Measurements from ENCODE around the gene BRD8. TPM values are rescaled to one million over a fixed set of nuclear protein-coding genes. Genes with fewer than 3 reads are reported as not detected.

BRD8 gene
- total and polyA plus RNA-seq, 10 of the 15 experiments (the other 5 are each of a cell fraction or from before 2014, with no cell fraction given): 28.1 to 78.5 (median 44.5) TPM

GRCh38 chr5:138182808-138183207, 4.4 kb upstream of the BRD8 start (continued):
- no peak for TF ChIP-seq PRDM15 (CRISPR knock-in tag; IDR thresholded peaks at IDR 0.05)
- TF ChIP-seq SMAD5 (IDR thresholded peaks at IDR 0.05; ENCODE audit: low read depth): no peak

- intact Hi-C loops (cut with micrococcal nuclease; ENCODE audit: unreplicated experiment) (loop anchor here (1.0 kb wide), 5 partner anchors 102 to 367 kb away; no protein-coding TSS in a partner anchor), in situ Hi-C loops (cut with MboI) (loop anchor here (10.0 to 25.0 kb wide), 2 partner anchors 234 to 331 kb away; no protein-coding TSS in a partner anchor)
- H3K4me2 ChIP-seq (ENCODE audit: control insufficient read depth, insufficient read depth): no peak overlapping the region; the same call in 1 of the 2 replicates
- ATAC-seq: no peak
- H3K9ac ChIP-seq (ENCODE audit: control insufficient read depth, insufficient read depth, low read length): no peak overlapping the region; the same call in 1 of the 2 replicates
- BruUV-seq (replicated peaks): no TSS peak
- SMC1A ChIA-PET (ENCODE audit: uncharacterized antibody, unreplicated experiment): interaction anchor here (0.7 to 3.6 kb wide), 7 partner anchors 16 to 385 kb away, joined by 3 to 20 read pairs (median 3); no protein-coding TSS in a partner anchor
- 0 out of 2 replicates have a peak overlapping the region, but pooled peaks have one; percentile 87 for H3K4me3 ChIP-seq
- no peaks in the 10 kb centered on the region for H4K20me1 ChIP-seq (ENCODE audit: control insufficient read depth, insufficient read depth)
- no peaks in the 10 kb centered on the region for H3K27me3 ChIP-seq (replicated peaks in 1 of 2; ENCODE audit: control insufficient read depth in 2 of 2, insufficient read depth in 2 of 2, low read length in 1 of 2)
- POLR2A ChIA-PET: no interaction called here
- H3K9me3 ChIP-seq (replicated peaks; ENCODE audit: control insufficient read depth, insufficient read depth, low read length): no peaks in the 10 kb centered on the region
- 83% methylated on average over 5 of the region's 5 CpGs for WGBS (ENCODE audit: insufficient coverage, insufficient replicate concordance, low lambda C conversion rate, missing lambda C conversion rate)
- peaks cover 10% of the 10 kb centered on the region for H3K4me1 ChIP-seq (ENCODE audit: control insufficient read depth, insufficient read depth, low read length)
- CTCF ChIA-PET: interaction anchor here (0.6 to 6.5 kb wide), 20 partner anchors 9 to 1364 kb away, joined by 3 to 46 read pairs (median 4); partner anchors contain the start of genes CDC25C, EGR1 and KDM3B
- DNase-seq (ENCODE audit: low read depth, low spot score): no peak
- H3K27ac ChIP-seq (ENCODE audit: control insufficient read depth, insufficient read depth): no peak overlapping the region
- H2AFZ ChIP-seq (ENCODE audit: control insufficient read depth, low read depth, low read length): no peak overlapping the region
- peaks cover 29 to 30% of the 10 kb centered on the region in 2 experiments for H3K36me3 ChIP-seq (ENCODE audit: control insufficient read depth in 2 of 2, insufficient read depth in 2 of 2, low read length in 1 of 2)
- no peak for FAIRE-seq
- no peak for TF ChIP-seq ZNF687 (IDR thresholded peaks at IDR 0.05)
- H3K79me2 ChIP-seq (ENCODE audit: control insufficient read depth, insufficient read depth, low read length): peaks cover 34% of the 10 kb centered on the region
- RAD21 ChIA-PET (ENCODE audit: unreplicated experiment): interaction anchor here (0.9 to 1.6 kb wide), 6 partner anchors 14 to 367 kb away, joined by 3 to 5 read pairs (median 4); no protein-coding TSS in a partner anchor
These were observed 2.4 kb upstream of the BRD8 start for GRCh38 chr5:138180841-138181240.
